Large intestine (tissue), 3 donors: Measurements from ENCODE around the gene ASTN2. TPM values are rescaled to one million over a fixed set of nuclear protein-coding genes. Genes with fewer than 3 reads are reported as not detected.
A peak's percentile ranks its signal among the peaks of the same experiment; 100 is the strongest.
"Not testable (repeated sequence)": the region's sequence is repeated elsewhere in the genome, so short reads cannot be mapped to it uniquely, and the experiment has no call there.

Experiments used
- DNase-seq, 2 donors: peaks; one replicate each; pipeline versions ENCODE4 v3.0.0 to v3.0.0-alpha.2; 2013
- H3K27ac ChIP-seq: one replicate; pipeline ENCODE4 v1.5.1; 2013; ENCODE audit warnings: low read length
- H3K27me3 ChIP-seq: 2 replicates; pipeline ENCODE4 v1.6.1; 2013; ENCODE audit warnings: low read length; ENCODE audit not compliant: control insufficient read depth, insufficient read depth
- H3K36me3 ChIP-seq: 2 replicates; pipeline ENCODE4 v1.6.1; 2013; ENCODE audit warnings: low read length; ENCODE audit not compliant: control insufficient read depth, insufficient read depth
- H3K4me1 ChIP-seq: one replicate; pipeline ENCODE4 v1.6.1; 2013; ENCODE audit warnings: low read length; ENCODE audit not compliant: control insufficient read depth, insufficient read depth
- H3K4me3 ChIP-seq: one replicate; pipeline ENCODE4 v1.5.1; 2013; ENCODE audit warnings: low read length
- H3K9me3 ChIP-seq: one replicate; pipeline ENCODE4 v1.6.1; 2013; ENCODE audit warnings: mild to moderate bottlenecking, low read depth, low read length, moderate library complexity; ENCODE audit not compliant: control insufficient read depth
- WGBS: methylation state at CpG from one replicate; pipeline ENCODE4 v1.1.5; 2013; ENCODE audit warnings: low lambda C conversion rate; ENCODE audit not compliant: insufficient coverage; 5-methylcytosine and 5-hydroxymethylcytosine counted together
- polyA plus RNA-seq: library from polyadenylated mRNA; unstranded; fragments of 120-200 nt; gene quantifications from one replicate; pipeline ENCODE4 v1.2.1, GENCODE V29; 2013

The ASTN2 gene
- polyA plus RNA-seq, 1 donor = 11.4 TPM

GRCh38 chr9:116888476-116888875 lies 526.4 kb downstream of the ASTN2 start:
- no CpG with 5 or more reads among the region's 4 CpGs for WGBS
- not testable (repeated sequence) for DNase-seq, H3K36me3 ChIP-seq, H3K27me3 ChIP-seq, H3K4me1 ChIP-seq, H3K9me3 ChIP-seq, H3K4me3 ChIP-seq, H3K27ac ChIP-seq

DNA sequence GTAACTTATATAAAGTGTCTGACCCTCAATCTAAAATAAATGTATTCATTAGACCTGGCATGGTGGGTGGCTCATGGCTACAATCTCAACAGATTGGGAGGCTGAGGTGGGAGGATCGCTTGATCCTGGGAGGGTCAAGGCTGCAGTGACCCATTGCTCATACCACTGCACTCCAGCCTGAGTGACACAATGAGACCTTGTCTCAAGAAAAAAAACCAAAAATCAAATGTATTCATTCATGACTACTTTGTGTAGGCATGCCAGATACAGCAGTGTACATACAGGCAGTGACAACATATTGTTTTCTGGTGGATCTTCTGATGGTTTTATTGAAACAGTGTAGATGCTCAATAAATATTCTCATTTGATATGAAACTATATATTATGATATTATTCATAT lies 526.8 kb downstream of the ASTN2 start:
- Histone ChIP-seq H3K4me1 (no peaks in the 10 kb centered on the region), H3K27ac (no peak overlapping the region), H3K27me3 (no peaks in the 10 kb centered on the region), H3K9me3 (no peaks in the 10 kb centered on the region), H3K36me3 (no peaks in the 10 kb centered on the region), H3K4me3 (no peak overlapping the region)
- DNase-seq = no peak
- no CpG with 5 or more reads among the region's 1 CpG for WGBS

GRCh38 chr9:116883676-116884075 lies 531.2 kb downstream of the ASTN2 start:
- no peaks in the 10 kb centered on the region for H3K27me3 ChIP-seq

DNA sequence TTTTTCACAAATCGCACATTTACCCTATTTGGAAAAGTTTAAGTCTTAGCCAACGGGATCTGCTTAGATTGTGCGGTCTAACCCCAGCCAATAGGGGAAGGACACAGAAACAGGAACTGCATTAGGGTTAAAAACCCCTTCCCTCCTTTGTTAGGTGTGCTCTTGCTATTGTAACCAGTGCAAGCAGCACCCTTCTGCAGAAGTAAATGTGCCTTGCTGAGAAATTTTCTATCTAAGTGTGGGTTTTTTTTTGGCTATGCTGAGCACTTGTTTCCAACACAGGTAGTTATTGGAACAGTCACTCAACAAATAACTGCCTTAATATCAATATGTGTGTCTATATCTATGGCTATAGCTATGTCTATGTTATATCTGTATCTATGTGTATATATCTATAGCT lies 537.8 kb downstream of the ASTN2 start:
- peaks cover 4% of the 10 kb centered on the region for H3K9me3 ChIP-seq
- no peaks in the 10 kb centered on the region for H3K27me3 ChIP-seq
- WGBS = 90% methylated on average over 2 of the region's 3 CpGs
- no peak for DNase-seq
- no peak overlapping the region for H3K4me3 ChIP-seq
- peaks cover 24% of the 10 kb centered on the region for H3K4me1 ChIP-seq
- no peak overlapping the region for H3K27ac ChIP-seq
- no peaks in the 10 kb centered on the region for H3K36me3 ChIP-seq

More at GRCh38 chr9:116883676-116884075, 531.2 kb downstream of the ASTN2 start:
- no peaks in the 10 kb centered on the region for H3K36me3 ChIP-seq
- no CpG with 5 or more reads among the region's 1 CpG for WGBS
- no peak overlapping the region for H3K4me3 ChIP-seq
- no peak overlapping the region for H3K27ac ChIP-seq
- DNase-seq = no peak
- no peaks in the 10 kb centered on the region for H3K9me3 ChIP-seq
- H3K4me1 ChIP-seq = no peaks in the 10 kb centered on the region

- Histone ChIP-seq H3K4me1 (peaks cover 24% of the 10 kb centered on the region), H3K27me3 (no peaks in the 10 kb centered on the region), H3K9me3 (peaks cover 4% of the 10 kb centered on the region), H3K4me3 (no peak overlapping the region), H3K36me3 (no peaks in the 10 kb centered on the region), H3K27ac (peak overlapping the region; percentile 86)
- no peak for DNase-seq
- 100% methylated on average over 1 of the region's 1 CpG for WGBS
Observed at GRCh38 chr9:116875576-116875975, 539.3 kb downstream of the ASTN2 start.

GRCh38 chr9:116873937-116874914 lies 540.6 kb downstream of the ASTN2 start:
- Histone ChIP-seq H3K4me3 (no peak overlapping the region), H3K27ac (peak overlapping the region; percentile 86), H3K36me3 (no peaks in the 10 kb centered on the region), H3K4me1 (peaks cover 24% of the 10 kb centered on the region), H3K27me3 (no peaks in the 10 kb centered on the region), H3K9me3 (peaks cover 4% of the 10 kb centered on the region)
- peak; percentile 29 to 71 for DNase-seq
- WGBS = 50% methylated on average over 1 of the region's 6 CpGs

- H3K4me1 ChIP-seq = peaks cover 27% of the 10 kb centered on the region
- DNase-seq = peak; percentile 51 to 88
- no peak overlapping the region for H3K4me3 ChIP-seq
- no peaks in the 10 kb centered on the region for H3K36me3 ChIP-seq
- H3K27me3 ChIP-seq = no peaks in the 10 kb centered on the region
- no CpG with 5 or more reads among the region's 2 CpGs for WGBS
- H3K27ac ChIP-seq = peak overlapping the region; percentile 86
- H3K9me3 ChIP-seq = peaks cover 4% of the 10 kb centered on the region
Observed at GRCh38 chr9:116873491-116873890, 541.4 kb downstream of the ASTN2 start.

- no CpG with 5 or more reads among the region's 3 CpGs for WGBS
- Histone ChIP-seq H3K27me3 (no peaks in the 10 kb centered on the region), H3K36me3 (no peaks in the 10 kb centered on the region), H3K27ac (peak overlapping the region; percentile 38), H3K4me3 (no peak overlapping the region), H3K9me3 (no peaks in the 10 kb centered on the region), H3K4me1 (peaks cover 36% of the 10 kb centered on the region)
- DNase-seq = peak; percentile 86 to 93
Observed at GRCh38 chr9:116870566-116870965, 544.3 kb downstream of the ASTN2 start.

- peak overlapping the region; percentile 76 for H3K27ac ChIP-seq
- no peaks in the 10 kb centered on the region for H3K36me3 ChIP-seq
- H3K27me3 ChIP-seq = no peaks in the 10 kb centered on the region
- H3K4me1 ChIP-seq = peaks cover 16% of the 10 kb centered on the region
- WGBS = no CpG with 5 or more reads among the region's 3 CpGs
- no peaks in the 10 kb centered on the region for H3K9me3 ChIP-seq
- DNase-seq = peak; percentile 67 to 85
- no peak overlapping the region for H3K4me3 ChIP-seq
Observed at GRCh38 chr9:116868201-116868600, 546.7 kb downstream of the ASTN2 start.

DNA sequence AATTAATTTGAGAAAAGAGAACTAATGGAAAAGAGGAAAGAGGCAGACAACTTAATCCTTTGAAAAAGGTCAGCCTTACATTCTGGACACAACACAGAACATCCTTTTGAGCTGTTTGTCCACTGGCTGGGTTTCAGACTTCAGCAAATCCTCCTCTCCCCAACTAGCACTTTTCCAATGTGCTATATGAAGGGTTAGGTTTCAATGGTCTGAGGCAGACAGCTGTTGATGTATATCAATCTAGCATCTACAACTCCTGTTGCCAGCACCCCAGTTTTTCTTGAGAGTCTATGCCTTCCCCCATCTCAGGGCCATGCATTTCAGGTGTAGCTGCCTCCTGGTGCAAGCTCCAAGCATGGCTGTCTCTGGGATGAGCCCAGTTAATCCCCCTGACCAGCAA lies 553.5 kb downstream of the ASTN2 start:
- no peak for DNase-seq
- no peak overlapping the region for H3K4me3 ChIP-seq
- H3K4me1 ChIP-seq = no peaks in the 10 kb centered on the region
- H3K36me3 ChIP-seq = no peaks in the 10 kb centered on the region
- no peaks in the 10 kb centered on the region for H3K9me3 ChIP-seq
- no peak overlapping the region for H3K27ac ChIP-seq
- H3K27me3 ChIP-seq = no peaks in the 10 kb centered on the region
